HepG2 (cell line): ENCODE data around the gene NDOR1. TPM values are rescaled to one million over a fixed set of nuclear protein-coding genes. Genes with fewer than 3 reads are reported as not detected.

ENCODE experiments used
- CCAR2 ChIP-seq: fragments of 200-400 bp; formaldehyde crosslinking; optimal IDR thresholded peaks from 2 replicates; pipeline ENCODE3; 2018; ENCODE audit warnings: low read depth, mild to moderate bottlenecking, low read length, moderate library complexity
- CCDC6 ChIP-seq: sonication (generic); formaldehyde crosslinking; IDR thresholded peaks from 2 replicates; pipeline ENCODE4 v1.8.1; 2022; ENCODE audit warnings: mild to moderate bottlenecking, missing genetic modification reagents, moderate library complexity
- CENPX ChIP-seq: sonication (generic); formaldehyde crosslinking; IDR thresholded peaks from 2 replicates; pipeline ENCODE4 v1.9.0; 2021; ENCODE audit warnings: mild to moderate bottlenecking, missing genetic modification reagents, moderate library complexity
- FLYWCH1 ChIP-seq: sonication (generic); formaldehyde crosslinking; IDR thresholded peaks from 2 replicates; pipeline ENCODE4 v1.8.1; 2023; ENCODE audit warnings: mild to moderate bottlenecking, missing genetic modification reagents
- IRF1 ChIP-seq: sonication (generic); formaldehyde crosslinking; IDR thresholded peaks from 2 replicates; pipeline ENCODE4 v1.4.0; 2020; ENCODE audit warnings: low read depth, mild to moderate bottlenecking, missing genetic modification reagents
- KLF16 ChIP-seq, 2 experiments: sonication (generic) in 1 of 2; formaldehyde crosslinking in 1 of 2; IDR thresholded peaks; 2 replicates each; pipeline versions ENCODE4 v1.6.1 to v1.8.0; 2016 to 2023; ENCODE audit warnings: missing genetic modification reagents in 2 of 2, missing compliant biosample characterization in 1 of 2
- MED1 ChIP-seq: sonication (generic); formaldehyde crosslinking; IDR thresholded peaks from 2 replicates; pipeline ENCODE4 v1.4.0; 2020; ENCODE audit warnings: missing genetic modification reagents
- NFYC ChIP-seq: IDR thresholded peaks from 2 replicates; pipeline ENCODE4 v1.6.1; 2016; ENCODE audit warnings: missing genetic modification reagents, missing compliant biosample characterization
- SATB2 ChIP-seq: sonication (generic); formaldehyde crosslinking; IDR thresholded peaks from 2 replicates; pipeline ENCODE4 v1.5.0; 2020; ENCODE audit warnings: missing genetic modification reagents
- THAP9 ChIP-seq: sonication (generic); formaldehyde crosslinking; IDR thresholded peaks from 2 replicates; pipeline ENCODE4; 2020; ENCODE audit warnings: missing genetic modification reagents, mild to moderate bottlenecking, borderline replicate concordance
- UBTF ChIP-seq: sonication (generic); formaldehyde crosslinking; IDR thresholded peaks from 2 replicates; pipeline ENCODE4 v1.4.0; 2020; ENCODE audit warnings: mild to moderate bottlenecking, missing genetic modification reagents
- ZBTB14 ChIP-seq: sonication (generic); formaldehyde crosslinking; IDR thresholded peaks from 2 replicates; pipeline ENCODE4 v1.4.0; 2020; ENCODE audit warnings: missing genetic modification reagents
- ZBTB20 ChIP-seq: sonication (generic); formaldehyde crosslinking; IDR thresholded peaks from 2 replicates; pipeline ENCODE4 v1.8.1; 2023; ENCODE audit warnings: missing genetic modification reagents, low read depth, mild to moderate bottlenecking, borderline replicate concordance
- ZBTB46 ChIP-seq: sonication (generic); formaldehyde crosslinking; IDR thresholded peaks from 2 replicates; pipeline ENCODE4 v1.4.0; 2020; ENCODE audit warnings: mild to moderate bottlenecking, missing genetic modification reagents, borderline replicate concordance
- ZNF414 ChIP-seq: sonication (generic); formaldehyde crosslinking; IDR thresholded peaks from 2 replicates; pipeline ENCODE4 v1.5.0; 2020; ENCODE audit warnings: missing genetic modification reagents
- polyA plus RNA-seq, 8 experiments: library from polyadenylated mRNA; depleted of rRNA in 3 of 8; stranded (reverse) in 7 of 8; unstranded in 1 of 8; fragments of >200 nt; fragmentation: Illumina TruSeq in 4 of 8; extraction: Trizol in 4 of 8; gene quantifications; 2 replicates each; pipeline versions ENCODE4 v1.2.1 to v1.2.3, GENCODE V29; 2011 to 2016; ENCODE audit warnings: low read depth in 4 of 8, missing spikeins in 1 of 8, mixed read lengths in 1 of 8; ENCODE audit not compliant: insufficient read depth in 1 of 8
- total RNA-seq, 5 experiments: library from RNA; depleted of rRNA; stranded (reverse); fragments of >200 nt; fragmentation: Illumina TruSeq; extraction: Trizol; gene quantifications; 2 replicates each; pipeline ENCODE4 v1.2.3, GENCODE V29; 2016; ENCODE audit warnings: low read depth in 1 of 5

NDOR1 gene
- total and polyA plus RNA-seq, 2 of the 13 experiments (the other 11 are each of a cell fraction or from before 2014, with no cell fraction given): 3.6 to 8.7 TPM

- TF ChIP-seq CCAR2: no peak
- peak; percentile 95 for TF ChIP-seq NFYC
- peak; percentile 70; the same call in 1 of the 2 replicates for TF ChIP-seq ZNF414
- TF ChIP-seq MED1 (CRISPR knock-in tag): peak; percentile 90
- no peak for TF ChIP-seq CENPX (CRISPR knock-in tag)
- TF ChIP-seq ZBTB20 (CRISPR knock-in tag): peak; percentile 24; the same call in 1 of the 2 replicates
- no peak for TF ChIP-seq FLYWCH1 (CRISPR knock-in tag)
- no peak for TF ChIP-seq SATB2
- peak in 1 of 2 experiments; percentile 86; a peak in 2 of 4 replicates for TF ChIP-seq KLF16 (CRISPR knock-in tag; IDR thresholded peaks at IDR 0.05)
- TF ChIP-seq IRF1 (CRISPR knock-in tag): no peak
- no peak for TF ChIP-seq ZBTB46 (CRISPR knock-in tag)
- peak; percentile 93 for TF ChIP-seq THAP9
- peak; percentile 92 for TF ChIP-seq UBTF
- TF ChIP-seq ZBTB14 (CRISPR knock-in tag): peak; percentile 13; the same call in 1 of the 2 replicates
- 0 out of 2 replicates have a peak, but pooled peaks have one; percentile 47 for TF ChIP-seq CCDC6
Observed at GRCh38 chr9:137200311-137201204, 4.9 kb upstream of the NDOR1 start, which contains the start of gene TPRN (continued).
